SK-N-SH (cell line): ENCODE results near the gene ZNF469. TPM values are rescaled to one million over a fixed set of nuclear protein-coding genes. Genes with fewer than 3 reads are reported as not detected.

ENCODE experiments used
- CTCF ChIA-PET: fragments of 300-600, 350-600 bp; formaldehyde crosslinking; extraction: SDS; loops from one replicate; lab custom pipeline; 2021; lab: Yijun Ruan, JAX
- POLR2A ChIA-PET: fragments of 350-600 bp; sonication (Branson Sonifier 250); formaldehyde crosslinking; extraction: SDS; loops from one replicate; lab custom pipeline; 2020; ENCODE audit warnings: antibody characterized with exemption, inconsistent platforms; lab: Yijun Ruan, JAX
- DNase-seq: peaks from one replicate; pipeline ENCODE4 v3.0.0; 2012
- H2AFZ ChIP-seq: fragments of 200-600 bp; sonication (generic); 2 replicates; pipeline ENCODE4 v1.8.1; 2016; ENCODE audit warnings: antibody characterized with exemption, mild to moderate bottlenecking, low read depth
- H3F3A ChIP-seq: fragments of 200-600 bp; sonication (generic); replicated peaks from 2 replicates; pipeline ENCODE3; 2016; ENCODE audit warnings: antibody characterized with exemption, mild to moderate bottlenecking; ENCODE audit not compliant: insufficient read depth
- H3K27ac ChIP-seq, 2 experiments: fragments of 200-500 bp in 1 of 2; fragments of 200-600 bp in 1 of 2; sonication (Bioruptor generic) in 1 of 2; sonication (generic), shearing (Covaris generic) in 1 of 2; 2 replicates each; pipeline versions ENCODE4 v1.5.1 to v1.6.1; 2014 to 2016; ENCODE audit warnings: low read depth in 2 of 2, inconsistent platforms in 1 of 2, low read length in 1 of 2, mild to moderate bottlenecking in 1 of 2, mixed read lengths in 1 of 2
- H3K27me3 ChIP-seq: fragments of 200-600 bp; sonication (generic), shearing (Covaris generic); 2 replicates; pipeline ENCODE4 v1.6.1; 2016; ENCODE audit warnings: mixed run types; ENCODE audit not compliant: insufficient read depth
- H3K36me3 ChIP-seq, 2 experiments: fragments of 200-500 bp in 1 of 2; fragments of 200-600 bp in 1 of 2; sonication (Bioruptor generic) in 1 of 2; sonication (generic) in 1 of 2; replicated peaks in 1 of 2; 2 replicates each; pipeline versions ENCODE3 to v1.5.1; 2014 to 2016; ENCODE audit warnings: low read length in 1 of 2, mild to moderate bottlenecking in 1 of 2; ENCODE audit not compliant: insufficient read depth in 2 of 2, control insufficient read depth in 1 of 2
- H3K4me1 ChIP-seq, 2 experiments: fragments of 200-500 bp in 1 of 2; fragments of 200-600 bp in 1 of 2; sonication (Bioruptor generic) in 1 of 2; sonication (generic), shearing (Covaris generic) in 1 of 2; 2 replicates each; pipeline versions ENCODE4 v1.5.1 to v1.6.1; 2014 to 2016; ENCODE audit warnings: low read depth in 1 of 2, low read length in 1 of 2, mixed run types in 1 of 2; ENCODE audit not compliant: insufficient read depth in 2 of 2, control insufficient read depth in 1 of 2
- H3K4me2 ChIP-seq: fragments of 200-600 bp; sonication (generic), shearing (Covaris generic); 2 replicates; pipeline ENCODE4 v1.6.1; 2017; ENCODE audit warnings: mixed run types
- H3K4me3 ChIP-seq, 2 experiments: fragments of 200-500 bp in 1 of 2; fragments of 200-600 bp in 1 of 2; sonication (Bioruptor generic) in 1 of 2; sonication (generic), shearing (Covaris generic) in 1 of 2; 2 replicates each; pipeline versions ENCODE4 v1.5.1 to v1.8.1; 2014 to 2016; ENCODE audit warnings: low read depth in 2 of 2, inconsistent platforms in 1 of 2, low read length in 1 of 2, mild to moderate bottlenecking in 1 of 2, mixed read lengths in 1 of 2, moderate library complexity in 1 of 2
- H3K79me2 ChIP-seq: fragments of 200-600 bp; sonication (generic); 2 replicates; pipeline ENCODE4 v1.8.1; 2017; ENCODE audit warnings: mild to moderate bottlenecking; ENCODE audit not compliant: insufficient read depth
- H3K9ac ChIP-seq: fragments of 200-600 bp; sonication (generic); 2 replicates; pipeline ENCODE4 v1.6.1; 2017; ENCODE audit warnings: mixed run types
- H3K9me2 ChIP-seq: fragments of 200-600 bp; sonication (generic); 2 replicates; pipeline ENCODE4 v1.6.1; 2017; ENCODE audit warnings: mixed run types
- H3K9me3 ChIP-seq: fragments of 200-600 bp; sonication (generic); 2 replicates; pipeline ENCODE4 v1.6.1; 2017; ENCODE audit warnings: mixed run types, mild to moderate bottlenecking, moderate library complexity
- H4K20me1 ChIP-seq: fragments of 200-600 bp; sonication (generic); 2 replicates; pipeline ENCODE4 v1.6.1; 2017; ENCODE audit warnings: mild to moderate bottlenecking, mixed run types; ENCODE audit not compliant: insufficient read depth
- FOXJ3 ChIP-seq: sonication (generic); formaldehyde crosslinking; IDR thresholded peaks from 2 replicates; pipeline ENCODE4 v1.5.1; 2020; ENCODE audit warnings: mild to moderate bottlenecking, missing genetic modification reagents
- GABPA ChIP-seq: IDR thresholded peaks from 2 replicates; pipeline ENCODE4 v1.4.0; 2012; ENCODE audit warnings: low read depth, mild to moderate bottlenecking
- GATA2 ChIP-seq: sonication (generic); formaldehyde crosslinking; IDR thresholded peaks from 2 replicates; pipeline ENCODE4 v1.5.0; 2020; ENCODE audit warnings: mild to moderate bottlenecking, missing genetic modification reagents
- JUND ChIP-seq: IDR thresholded peaks from 2 replicates; pipeline ENCODE4 v1.4.0; 2012
- MAX ChIP-seq: IDR thresholded peaks from 2 replicates; pipeline ENCODE4 v1.4.0; 2012; ENCODE audit warnings: low read depth
- NFIC ChIP-seq: IDR thresholded peaks from 2 replicates; pipeline ENCODE4 v1.4.0; 2012; ENCODE audit warnings: borderline replicate concordance
- PBX3 ChIP-seq: IDR thresholded peaks from 2 replicates; pipeline ENCODE4; 2012
- RAD21 ChIP-seq: IDR thresholded peaks from 2 replicates; pipeline ENCODE4 v1.6.1; 2012; ENCODE audit warnings: mild to moderate bottlenecking, low read length
- RFX5 ChIP-seq: IDR thresholded peaks from 2 replicates; pipeline ENCODE4 v1.6.1; 2012; ENCODE audit warnings: mild to moderate bottlenecking, improper control_type of control experiment, low read length
- SIN3A ChIP-seq: IDR thresholded peaks from 2 replicates; pipeline ENCODE4 v1.6.1; 2012; ENCODE audit warnings: low read depth, mild to moderate bottlenecking, low read length, moderate library complexity, borderline replicate concordance
- TAF1 ChIP-seq: IDR thresholded peaks from 2 replicates; pipeline ENCODE4 v1.6.1; 2012; ENCODE audit warnings: low read depth, mild to moderate bottlenecking, low read length, moderate library complexity, borderline replicate concordance
- USF2 ChIP-seq: fragments of 150-350 bp; IDR thresholded peaks from 2 replicates; pipeline ENCODE4 v1.6.1; 2017; ENCODE audit warnings: antibody characterized with exemption, low read length, low read depth, borderline replicate concordance
- WGBS: methylation state at CpG from one replicate; pipeline ENCODE4 v1.1.6; 2017; ENCODE audit warnings: low lambda C conversion rate; 5-methylcytosine and 5-hydroxymethylcytosine counted together
- polyA plus RNA-seq, 3 experiments: library from polyadenylated mRNA; depleted of rRNA; stranded (reverse); fragments of >200 nt; gene quantifications; 2 replicates each; pipeline ENCODE4 v1.2.3, GENCODE V29; 2012

The ZNF469 gene
- polyA plus RNA-seq, 1 of the 3 experiments (the other 2 are of a cell fraction) = 0.56 TPM

GRCh38 chr16:88366704-88367047, 16.1 kb upstream of the ZNF469 start:
- Histone ChIP-seq H3K9me3 (no peaks in the 10 kb centered on the region), H3K4me2 (no peak overlapping the region), H2AFZ (no peak overlapping the region), H4K20me1 (no peaks in the 10 kb centered on the region), H3K36me3 (no peaks in the 10 kb centered on the region), H3K9me2 (no peaks in the 10 kb centered on the region), H3K27me3 (no peaks in the 10 kb centered on the region), H3K9ac (no peak overlapping the region), H3K4me1 (no peaks in the 10 kb centered on the region), H3K27ac (no peak overlapping the region), H3K79me2 (no peaks in the 10 kb centered on the region), H3K4me3 (no peak overlapping the region), H3F3A (no peaks in the 10 kb centered on the region)
- POLR2A ChIA-PET = no interaction called here
- no peak for DNase-seq
- TF ChIP-seq MAX (no peak), FOXJ3 (CRISPR knock-in tag) (no peak), USF2 (no peak), RFX5 (no peak), GATA2 (no peak), JUND (no peak)
- CTCF ChIA-PET = interaction anchor here (2.1 kb wide), 1 partner anchor 71 kb away, joined by 7 read pairs; no protein-coding TSS in a partner anchor
- 89% methylated on average over 4 of the region's 4 CpGs for WGBS

- Histone ChIP-seq H3K79me2 (no peaks in the 10 kb centered on the region), H3K4me3 (no peak overlapping the region), H2AFZ (no peak overlapping the region), H3K27me3 (no peaks in the 10 kb centered on the region), H3K36me3 (no peaks in the 10 kb centered on the region), H3K9me3 (no peaks in the 10 kb centered on the region), H4K20me1 (no peaks in the 10 kb centered on the region), H3K4me2 (no peak overlapping the region), H3K9ac (no peak overlapping the region), H3F3A (no peaks in the 10 kb centered on the region), H3K9me2 (no peaks in the 10 kb centered on the region), H3K4me1 (no peaks in the 10 kb centered on the region), H3K27ac (no peak overlapping the region)
- no peak for DNase-seq
- 75% methylated on average over 10 of the region's 11 CpGs for WGBS
- TF ChIP-seq NFIC (no peak), GABPA (no peak), SIN3A (no peak), RAD21 (no peak), PBX3 (no peak), USF2 (no peak), MAX (no peak), TAF1 (no peak)
- ChIA-PET CTCF (interaction anchor here (1.5 to 2.1 kb wide), 2 partner anchors 70 to 80 kb away, joined by 5 to 7 read pairs; no protein-coding TSS in a partner anchor), POLR2A (no interaction called here)
Observed at GRCh38 chr16:88367560-88367959, 15.2 kb upstream of the ZNF469 start.
